Epidermal melanocyte (primary cell): ENCODE measurements around the gene CBLB.

Experiments used
- DNase-seq: peaks from one replicate; pipeline ENCODE4 v3.0.0; 2011; ENCODE audit warnings: low spot score; ENCODE audit not compliant: insufficient read length

Gene CBLB

GRCh38 chr3:105704726-105705410 lies 163.9 kb downstream of the CBLB start:
- no peak for DNase-seq

- DNase-seq: no peak
These were observed 168.2 kb downstream of the CBLB start for GRCh38 chr3:105700575-105700974.

- no peak for DNase-seq
These were observed 177.2 kb downstream of the CBLB start for GRCh38 chr3:105691633-105692032.

GRCh38 chr3:105691053-105691452 lies 177.8 kb downstream of the CBLB start:
- no peak for DNase-seq

- no peak for DNase-seq
These were observed 180.0 kb downstream of the CBLB start for GRCh38 chr3:105688821-105689220.

- DNase-seq: no peak
These were observed 182.4 kb downstream of the CBLB start for GRCh38 chr3:105686278-105686897.

GRCh38 chr3:105679951-105680350 lies 188.9 kb downstream of the CBLB start:
- no peak for DNase-seq

- no peak for DNase-seq
These were observed 190.8 kb downstream of the CBLB start for GRCh38 chr3:105678017-105678416.

- no peak for DNase-seq
These were observed 192.1 kb downstream of the CBLB start for GRCh38 chr3:105676621-105677300.

GRCh38 chr3:105674437-105675065 lies 194.3 kb downstream of the CBLB start:
- DNase-seq: no peak

GRCh38 chr3:105672996-105673395 lies 195.8 kb downstream of the CBLB start:
- DNase-seq: no peak

- no peak for DNase-seq
These were observed 206.5 kb downstream of the CBLB start for GRCh38 chr3:105662306-105662705.

- no peak for DNase-seq
These were observed 207.4 kb downstream of the CBLB start for GRCh38 chr3:105661461-105661860.

GRCh38 chr3:105656651-105657504 lies 211.9 kb downstream of the CBLB start:
- DNase-seq: no peak

GRCh38 chr3:105653868-105654267 lies 214.9 kb downstream of the CBLB start:
- no peak for DNase-seq

GRCh38 chr3:105653166-105653565 lies 215.6 kb downstream of the CBLB start:
- no peak for DNase-seq

- DNase-seq: no peak
These were observed 219.3 kb downstream of the CBLB start for GRCh38 chr3:105649480-105649879.

- no peak for DNase-seq
These were observed 221.8 kb downstream of the CBLB start for GRCh38 chr3:105647047-105647446.

GRCh38 chr3:105639131-105639530 lies 229.7 kb downstream of the CBLB start:
- no peak for DNase-seq

GRCh38 chr3:105634708-105635107 lies 234.1 kb downstream of the CBLB start:
- DNase-seq: no peak

GRCh38 chr3:105629718-105630117 lies 239.1 kb downstream of the CBLB start:
- no peak for DNase-seq
